Kidney (tissue), 14 donors: ENCODE measurements around the gene AXIN1. TPM values are rescaled to one million over a fixed set of nuclear protein-coding genes. Genes with fewer than 3 reads are reported as not detected.
A peak's percentile ranks its signal among the peaks of the same experiment; 100 is the strongest.
"Not testable (repeated sequence)": the region's sequence is repeated elsewhere in the genome, so short reads cannot be mapped to it uniquely, and the experiment has no call there.

ENCODE experiments used
- DNase-seq, 5 donors: peaks; one replicate each; pipeline ENCODE4 v3.0.0-alpha.2; 2013 to 2020
- FAIRE-seq: peaks from 2 replicates; lab custom pipeline; 2012; peaks lifted over from hg19 to GRCh38; lab: Jason Lieb, UNC
- H3K27ac ChIP-seq, 2 donors: one replicate each; pipeline ENCODE4 v1.7.0; 2013; ENCODE audit warnings: low read depth in 2 of 2, low read length in 2 of 2, inconsistent platforms in 1 of 2
- H3K27me3 ChIP-seq: one replicate; pipeline ENCODE4 v1.7.1; 2013; ENCODE audit warnings: low read length, inconsistent platforms; ENCODE audit not compliant: control insufficient read depth, insufficient read depth
- H3K36me3 ChIP-seq, 3 donors: one replicate each; pipeline versions ENCODE4 v1.7.0 to v1.7.1; 2013; ENCODE audit warnings: low read length in 3 of 3, control low read depth in 1 of 3, inconsistent platforms in 1 of 3; ENCODE audit not compliant: insufficient read depth in 3 of 3, control insufficient read depth in 2 of 3
- H3K4me1 ChIP-seq, 3 donors: one replicate each; pipeline versions ENCODE4 v1.7.0 to v1.7.1; 2013; ENCODE audit warnings: low read length in 3 of 3, inconsistent platforms in 1 of 3, low read depth in 1 of 3; ENCODE audit not compliant: control insufficient read depth in 2 of 3, insufficient read depth in 2 of 3
- H3K4me3 ChIP-seq, 3 donors: one replicate each; pipeline versions ENCODE4 v1.7.0 to v1.8.1; 2013; ENCODE audit warnings: low read length in 3 of 3, control low read depth in 1 of 3, inconsistent platforms in 1 of 3
- H3K9ac ChIP-seq, 3 donors: one replicate each; pipeline versions ENCODE4 v1.7.0 to v1.7.1; 2013; ENCODE audit warnings: low read length in 3 of 3, control low read depth in 1 of 3, inconsistent platforms in 1 of 3
- H3K9me3 ChIP-seq, 3 donors: one replicate each; pipeline versions ENCODE4 v1.7.0 to v1.7.1; 2013; ENCODE audit warnings: low read length in 3 of 3, control low read depth in 1 of 3, inconsistent platforms in 1 of 3; ENCODE audit not compliant: control insufficient read depth in 2 of 3, insufficient read depth in 1 of 3
- intact Hi-C: fragments of 100-400 bp; cut with DNase I; formaldehyde crosslinking; loops from one replicate; pipeline ENCODE4 v1.11.1; 2022
- polyA plus RNA-seq: library from polyadenylated mRNA; stranded (reverse); fragments of 350-450 nt; fragmentation: Illumina TruSeq; extraction: RNeasy Lipid Tissue Mini Kit (QIAGEN cat#74804); gene quantifications from one replicate; pipeline ENCODE4 v1.2.3, GENCODE V29; 2014; ENCODE audit warnings: low read depth, low replicate concordance; ENCODE audit not compliant: insufficient read depth
- total RNA-seq: library from RNA; stranded (reverse); fragmentation: NEBNext Ultra II Directional; extraction: Animal tissue kit (Norgen Biotek cat#: 25700); gene quantifications from one replicate; pipeline ENCODE4 v1.2.1, GENCODE V29; 2021
- TF ChIP-seq, protein P1 (sequence below): IDR thresholded peaks from 3 replicates; pipeline ENCODE4 v1.5.1; 2012; ENCODE audit warnings: mild to moderate bottlenecking, moderate library complexity, borderline replicate concordance; ENCODE audit not compliant: insufficient read depth; ENCODE audit errors: extremely low read depth
- donor health status: control.
- donor health status: control.
- donor health status: control.
- donor health status: control.
- donor health status: control.
- donor health status: DM: yes; HTN: yes; CAD: no.
- donor health status: Normal renal cell carcinoma (clear cell type).

The AXIN1 gene
- total and polyA plus RNA-seq, 2 donors from 2014 or later = 9.7 to 24.6 TPM

DNA sequence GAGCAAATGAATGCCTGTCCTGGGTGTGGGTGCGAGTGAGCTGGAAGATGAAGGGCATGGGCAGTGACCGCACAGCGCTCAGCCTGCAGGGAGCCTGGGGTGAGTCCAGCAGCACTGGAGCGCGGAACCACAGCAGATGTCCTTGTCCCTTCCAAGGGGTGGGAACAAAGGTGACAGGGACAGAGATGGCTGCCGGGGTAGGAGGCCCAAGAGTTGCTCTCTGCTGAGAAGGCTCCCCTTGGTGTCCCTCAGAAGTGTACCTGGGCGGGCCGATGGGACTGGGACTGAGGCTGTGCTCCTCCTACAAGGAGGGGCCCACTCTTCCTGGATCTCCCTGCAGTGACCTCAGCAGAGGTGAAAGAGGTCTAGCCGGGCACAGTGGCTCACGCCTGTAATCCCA is 36.8 kb upstream of the AXIN1 start:
- intact Hi-C loops = no loop called here
- FAIRE-seq (no peak), DNase-seq (no peak)
- Histone ChIP-seq H3K9ac (no peak overlapping the region), H3K9me3 (no peaks in the 10 kb centered on the region), H3K27me3 (no peaks in the 10 kb centered on the region), H3K4me1 (peaks cover 0 to 3% (median 0%) of the 10 kb centered on the region in 3 donors), H3K36me3 (no peaks in the 10 kb centered on the region), H3K4me3 (no peak overlapping the region), H3K27ac (no peak overlapping the region)
- TF ChIP-seq, protein P1, sequence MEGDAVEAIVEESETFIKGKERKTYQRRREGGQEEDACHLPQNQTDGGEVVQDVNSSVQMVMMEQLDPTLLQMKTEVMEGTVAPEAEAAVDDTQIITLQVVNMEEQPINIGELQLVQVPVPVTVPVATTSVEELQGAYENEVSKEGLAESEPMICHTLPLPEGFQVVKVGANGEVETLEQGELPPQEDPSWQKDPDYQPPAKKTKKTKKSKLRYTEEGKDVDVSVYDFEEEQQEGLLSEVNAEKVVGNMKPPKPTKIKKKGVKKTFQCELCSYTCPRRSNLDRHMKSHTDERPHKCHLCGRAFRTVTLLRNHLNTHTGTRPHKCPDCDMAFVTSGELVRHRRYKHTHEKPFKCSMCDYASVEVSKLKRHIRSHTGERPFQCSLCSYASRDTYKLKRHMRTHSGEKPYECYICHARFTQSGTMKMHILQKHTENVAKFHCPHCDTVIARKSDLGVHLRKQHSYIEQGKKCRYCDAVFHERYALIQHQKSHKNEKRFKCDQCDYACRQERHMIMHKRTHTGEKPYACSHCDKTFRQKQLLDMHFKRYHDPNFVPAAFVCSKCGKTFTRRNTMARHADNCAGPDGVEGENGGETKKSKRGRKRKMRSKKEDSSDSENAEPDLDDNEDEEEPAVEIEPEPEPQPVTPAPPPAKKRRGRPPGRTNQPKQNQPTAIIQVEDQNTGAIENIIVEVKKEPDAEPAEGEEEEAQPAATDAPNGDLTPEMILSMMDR = no peak

DNA sequence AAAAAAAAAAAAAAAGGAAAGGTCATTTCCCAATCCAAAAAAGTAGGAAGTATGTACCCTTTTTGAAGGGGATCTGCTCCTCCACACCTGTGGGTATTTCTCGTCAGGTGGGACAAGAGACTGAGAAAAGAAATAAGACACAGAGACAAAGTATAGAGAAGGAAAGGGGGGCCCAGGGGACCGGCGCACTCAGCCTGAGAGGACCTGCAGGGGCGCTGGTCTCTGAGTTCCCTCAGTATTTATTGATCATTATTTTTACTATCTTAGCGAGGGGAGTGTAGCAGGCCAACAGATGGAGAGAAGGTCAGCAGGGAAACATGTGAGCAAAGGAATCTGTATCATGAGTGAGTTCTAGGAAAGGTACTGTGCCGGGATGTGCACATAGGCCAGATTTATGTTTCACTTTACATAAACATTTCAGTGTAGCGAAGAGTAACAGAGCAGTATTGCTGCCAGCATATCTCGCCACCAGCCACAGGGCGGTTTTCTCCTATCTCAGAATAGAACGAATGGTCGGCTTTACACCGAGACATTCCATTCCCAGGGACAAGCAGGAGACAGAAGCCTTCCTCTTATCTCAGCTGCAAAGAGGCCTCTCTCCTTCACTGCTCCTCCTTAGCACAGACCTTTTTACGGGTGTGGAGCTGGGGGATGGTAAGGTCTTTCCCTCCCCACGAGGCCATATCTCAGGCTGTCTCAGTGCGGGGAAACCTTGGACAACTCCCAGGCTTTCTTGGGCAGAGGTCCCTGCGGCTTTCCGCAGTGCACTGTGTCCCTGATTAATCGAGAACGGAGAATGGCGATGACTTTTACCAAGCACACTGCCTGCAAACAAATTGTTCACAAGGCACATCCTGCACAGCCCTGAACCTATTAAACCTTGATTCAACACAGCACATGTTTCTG is 35.5 kb upstream of the AXIN1 start:
- H3K9me3 ChIP-seq, intact Hi-C loops, H3K36me3 ChIP-seq, H3K27me3 ChIP-seq, FAIRE-seq, H3K4me3 ChIP-seq, H3K9ac ChIP-seq, H3K27ac ChIP-seq: not testable (repeated sequence)
- DNase-seq = peak in 2 of 5 donors; percentile 31 to 63
- peaks cover 0 to 13% (median 3%) of the 10 kb centered on the region in 3 donors for H3K4me1 ChIP-seq

GRCh38 chr16:386641-387156 is 34.2 kb upstream of the AXIN1 start:
- Histone ChIP-seq H3K4me1 (peaks cover 0 to 13% (median 3%) of the 10 kb centered on the region in 3 donors), H3K9me3 (no peaks in the 10 kb centered on the region), H3K9ac (no peak overlapping the region), H3K27ac (no peak overlapping the region), H3K4me3 (no peak overlapping the region), H3K36me3 (no peaks in the 10 kb centered on the region), H3K27me3 (no peaks in the 10 kb centered on the region)
- DNase-seq (peak in 1 of 5 donors; percentile 20), FAIRE-seq (no peak)
- intact Hi-C loops = no loop called here
- TF ChIP-seq, protein P1 = no peak
